Ishikawa (cell line): Measurements from ENCODE around the gene TMEM167B.

ENCODE experiments used
- CEBPB ChIP-seq: IDR thresholded peaks from 2 replicates; pipeline ENCODE4 v1.6.1; 2012
- CREB1 ChIP-seq: IDR thresholded peaks from 2 replicates; pipeline ENCODE4 v1.6.1; 2012; ENCODE audit warnings: low read depth
- EP300 ChIP-seq: IDR thresholded peaks from 2 replicates; pipeline ENCODE4 v1.6.1; 2012; ENCODE audit warnings: borderline replicate concordance
- FOXM1 ChIP-seq: IDR thresholded peaks from 2 replicates; pipeline ENCODE4 v1.6.1; 2012; ENCODE audit warnings: low read depth, borderline replicate concordance
- NFIC ChIP-seq: IDR thresholded peaks from 2 replicates; pipeline ENCODE4 v1.6.1; 2012
- RAD21 ChIP-seq: IDR thresholded peaks from 2 replicates; pipeline ENCODE4 v1.6.1; 2012; ENCODE audit warnings: low read depth
- TAF1 ChIP-seq: IDR thresholded peaks from 2 replicates; pipeline ENCODE4 v1.6.1; 2012; ENCODE audit warnings: low read depth, mild to moderate bottlenecking
- YY1 ChIP-seq: IDR thresholded peaks from 2 replicates; pipeline ENCODE4 v1.6.1; 2012; ENCODE audit warnings: low read depth
- ZBTB7A ChIP-seq: IDR thresholded peaks from 2 replicates; pipeline ENCODE4 v1.6.1; 2012; ENCODE audit warnings: low read depth
- TF ChIP-seq, protein P1 (sequence below): IDR thresholded peaks from 2 replicates; pipeline ENCODE4 v1.6.1; 2012; ENCODE audit warnings: low read depth, mild to moderate bottlenecking

DNA sequence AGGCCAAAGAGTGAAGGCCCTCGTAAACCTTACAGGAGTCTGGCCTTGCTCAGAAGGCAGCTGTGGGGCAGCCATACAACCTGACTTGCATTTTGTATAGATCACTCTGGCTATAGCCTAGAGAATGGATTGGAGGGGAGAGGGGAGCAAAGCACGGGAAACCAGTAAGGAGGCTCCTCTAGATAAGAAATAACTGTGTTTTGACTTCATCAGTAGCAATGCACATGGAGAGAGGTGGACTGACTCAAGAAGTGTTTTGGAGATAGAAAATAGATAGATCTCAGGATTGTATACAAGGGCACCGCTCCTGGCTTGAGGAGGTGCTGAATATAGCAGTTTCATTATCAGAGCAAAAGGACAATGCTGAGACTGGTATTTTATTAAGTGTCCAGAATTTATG lies 49.8 kb downstream of the TMEM167B start:
- TF ChIP-seq CEBPB, result no peak
- TF ChIP-seq EP300, result no peak
- TF ChIP-seq, protein P1, sequence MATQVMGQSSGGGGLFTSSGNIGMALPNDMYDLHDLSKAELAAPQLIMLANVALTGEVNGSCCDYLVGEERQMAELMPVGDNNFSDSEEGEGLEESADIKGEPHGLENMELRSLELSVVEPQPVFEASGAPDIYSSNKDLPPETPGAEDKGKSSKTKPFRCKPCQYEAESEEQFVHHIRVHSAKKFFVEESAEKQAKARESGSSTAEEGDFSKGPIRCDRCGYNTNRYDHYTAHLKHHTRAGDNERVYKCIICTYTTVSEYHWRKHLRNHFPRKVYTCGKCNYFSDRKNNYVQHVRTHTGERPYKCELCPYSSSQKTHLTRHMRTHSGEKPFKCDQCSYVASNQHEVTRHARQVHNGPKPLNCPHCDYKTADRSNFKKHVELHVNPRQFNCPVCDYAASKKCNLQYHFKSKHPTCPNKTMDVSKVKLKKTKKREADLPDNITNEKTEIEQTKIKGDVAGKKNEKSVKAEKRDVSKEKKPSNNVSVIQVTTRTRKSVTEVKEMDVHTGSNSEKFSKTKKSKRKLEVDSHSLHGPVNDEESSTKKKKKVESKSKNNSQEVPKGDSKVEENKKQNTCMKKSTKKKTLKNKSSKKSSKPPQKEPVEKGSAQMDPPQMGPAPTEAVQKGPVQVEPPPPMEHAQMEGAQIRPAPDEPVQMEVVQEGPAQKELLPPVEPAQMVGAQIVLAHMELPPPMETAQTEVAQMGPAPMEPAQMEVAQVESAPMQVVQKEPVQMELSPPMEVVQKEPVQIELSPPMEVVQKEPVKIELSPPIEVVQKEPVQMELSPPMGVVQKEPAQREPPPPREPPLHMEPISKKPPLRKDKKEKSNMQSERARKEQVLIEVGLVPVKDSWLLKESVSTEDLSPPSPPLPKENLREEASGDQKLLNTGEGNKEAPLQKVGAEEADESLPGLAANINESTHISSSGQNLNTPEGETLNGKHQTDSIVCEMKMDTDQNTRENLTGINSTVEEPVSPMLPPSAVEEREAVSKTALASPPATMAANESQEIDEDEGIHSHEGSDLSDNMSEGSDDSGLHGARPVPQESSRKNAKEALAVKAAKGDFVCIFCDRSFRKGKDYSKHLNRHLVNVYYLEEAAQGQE, result no peak
- TF ChIP-seq TAF1, result no peak
- no peak for TF ChIP-seq ZBTB7A
- TF ChIP-seq RAD21, result no peak
- TF ChIP-seq CREB1, result no peak
- no peak for TF ChIP-seq FOXM1
- no peak for TF ChIP-seq NFIC
- no peak for TF ChIP-seq YY1
